Hypothalamus (tissue), 51 donors: ENCODE measurements around the gene NRXN2.

Experiments
- DNase-seq, 51 donors: peaks; one replicate each; lab custom pipeline; 2025; lab: John Stamatoyannopoulos, UW

The NRXN2 gene

DNA sequence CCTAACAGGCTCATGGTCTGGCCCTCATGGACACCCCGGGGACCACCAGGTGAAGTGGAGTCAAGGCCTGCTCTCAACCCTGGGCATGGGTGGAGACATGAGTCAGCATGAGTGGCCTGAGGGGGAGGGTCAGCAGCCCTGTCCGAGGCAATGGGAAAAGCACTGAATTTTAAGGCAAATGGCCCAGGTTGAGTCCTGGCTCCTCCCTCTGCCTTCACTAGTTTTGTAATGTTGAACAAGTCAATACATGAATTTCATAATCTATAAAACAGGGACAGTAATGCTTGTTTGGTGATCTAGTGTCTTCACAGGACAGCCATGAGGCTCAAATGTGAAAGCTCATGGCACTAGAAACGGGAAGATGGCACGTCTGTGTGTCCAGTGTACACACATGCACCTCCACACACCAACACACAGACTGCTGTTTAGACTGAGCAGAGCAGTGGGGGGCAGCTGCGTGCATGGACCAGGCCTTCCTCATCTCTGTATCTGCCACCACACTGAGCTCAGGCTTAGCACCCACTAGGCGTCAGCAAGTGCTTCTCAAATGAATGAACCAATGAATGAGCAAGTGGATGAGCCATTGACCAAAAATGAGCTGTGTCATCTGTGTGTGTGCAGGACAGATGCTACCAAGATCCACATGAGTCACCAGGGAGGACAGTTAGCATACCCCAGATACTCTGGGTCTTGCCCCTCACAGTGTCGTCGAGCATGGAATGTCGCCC is 63.4 kb downstream of the NRXN2 start:
- DNase-seq, result peak in 5 of 51 donors; percentile 17 to 56 (median 29)

DNA sequence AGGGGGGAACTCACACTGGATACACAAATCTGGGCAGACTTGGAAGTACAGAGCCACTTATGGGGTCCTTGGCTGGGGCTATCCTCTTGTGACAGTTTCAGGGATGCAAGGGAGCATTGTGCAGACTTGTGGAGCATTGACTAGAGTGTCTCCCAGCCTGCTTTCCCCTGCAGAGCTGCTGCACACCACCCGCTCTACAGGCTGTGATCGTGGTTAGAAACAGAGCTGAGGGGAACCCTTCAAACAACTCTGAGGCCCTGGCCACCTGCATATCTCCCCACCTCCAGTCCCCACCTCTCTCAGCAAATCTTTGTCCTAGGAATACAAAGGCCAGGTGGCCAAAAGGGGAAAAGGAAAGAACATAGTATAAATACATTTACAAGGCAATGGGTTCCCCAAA is 64.7 kb downstream of the NRXN2 start:
- no peak for DNase-seq

DNA sequence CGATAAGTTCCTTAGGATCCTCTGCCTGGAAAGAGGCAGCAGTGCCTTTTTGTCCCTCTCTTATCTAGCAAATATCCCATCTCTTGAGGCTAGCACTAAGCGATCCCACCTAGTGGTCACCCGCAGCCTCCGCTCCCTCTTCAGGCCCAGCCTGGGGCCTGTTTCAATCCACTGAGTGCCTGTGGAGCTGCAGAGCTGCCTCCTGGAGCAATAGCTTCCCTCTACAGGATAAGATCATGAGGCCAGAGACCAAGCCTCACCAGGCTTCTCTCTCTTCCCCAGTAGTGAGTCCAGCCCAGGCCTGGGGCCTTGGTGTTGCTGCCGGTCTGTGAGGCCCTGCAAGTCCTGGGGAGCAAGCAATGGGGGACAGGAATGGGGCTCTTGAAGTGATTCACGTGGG is 66.1 kb downstream of the NRXN2 start:
- DNase-seq, result no peak

DNA sequence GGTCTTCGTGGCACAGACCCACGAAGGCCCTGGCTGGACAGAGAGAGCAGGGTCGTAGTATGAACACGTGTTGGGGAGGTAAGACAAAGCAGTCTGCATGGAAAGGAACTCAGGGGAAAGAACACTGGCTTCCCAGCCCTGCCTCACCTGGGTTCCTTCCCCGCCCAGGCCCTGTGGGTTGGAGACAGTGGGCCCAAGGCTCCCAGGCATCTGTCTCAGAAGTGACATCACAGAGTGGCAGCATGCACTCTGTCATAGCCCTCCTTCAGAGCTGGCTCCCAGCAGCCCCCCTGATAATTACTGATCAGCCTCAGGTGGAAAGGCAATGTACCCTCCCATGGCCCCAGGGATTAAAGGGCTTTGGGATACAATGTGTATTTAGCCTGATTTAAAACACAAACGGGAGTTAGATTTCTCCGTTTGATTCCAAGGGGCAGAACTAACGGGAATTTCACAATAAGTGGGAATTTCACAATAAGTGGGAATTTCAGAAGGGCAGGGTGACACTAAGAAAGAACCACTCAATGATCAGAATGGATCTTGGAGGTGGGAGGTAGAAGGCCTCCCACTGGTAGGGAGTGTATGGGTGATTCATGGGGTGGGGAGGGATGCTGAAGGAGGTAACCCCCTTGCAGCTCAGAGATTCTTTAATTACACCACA is 66.9 kb downstream of the NRXN2 start:
- DNase-seq, result no peak

DNA sequence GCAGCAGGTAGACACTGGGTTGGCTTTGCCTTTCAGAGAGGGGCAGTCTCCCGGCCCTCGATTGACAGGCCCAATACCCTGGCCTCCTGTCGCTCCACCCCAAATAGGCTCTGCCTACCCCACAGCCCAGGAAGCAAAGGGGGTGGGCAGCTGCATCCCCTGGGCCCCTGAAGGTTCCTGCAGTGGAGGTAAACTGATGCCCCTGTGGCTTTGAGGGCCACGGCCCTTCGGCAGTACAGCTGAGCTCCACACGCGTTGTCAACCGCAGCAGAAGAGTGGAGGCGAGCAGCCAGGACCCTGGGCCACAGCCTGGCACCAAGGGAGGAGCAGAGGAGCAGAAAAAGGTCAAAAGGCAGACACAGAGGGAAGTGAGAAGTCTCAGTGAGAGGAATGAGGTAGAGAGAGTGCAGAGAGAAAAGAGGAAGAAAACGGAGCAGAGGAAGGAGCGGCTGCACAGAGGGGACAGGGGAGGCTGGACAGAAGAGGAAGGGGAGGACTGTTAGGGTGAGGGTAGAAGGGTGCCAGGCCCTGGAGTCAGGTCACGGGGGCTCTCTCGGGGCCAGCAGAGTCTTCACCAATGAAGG is 67.9 kb downstream of the NRXN2 start:
- peak in 5 of 51 donors; percentile 22 to 41 (median 28) for DNase-seq

DNA sequence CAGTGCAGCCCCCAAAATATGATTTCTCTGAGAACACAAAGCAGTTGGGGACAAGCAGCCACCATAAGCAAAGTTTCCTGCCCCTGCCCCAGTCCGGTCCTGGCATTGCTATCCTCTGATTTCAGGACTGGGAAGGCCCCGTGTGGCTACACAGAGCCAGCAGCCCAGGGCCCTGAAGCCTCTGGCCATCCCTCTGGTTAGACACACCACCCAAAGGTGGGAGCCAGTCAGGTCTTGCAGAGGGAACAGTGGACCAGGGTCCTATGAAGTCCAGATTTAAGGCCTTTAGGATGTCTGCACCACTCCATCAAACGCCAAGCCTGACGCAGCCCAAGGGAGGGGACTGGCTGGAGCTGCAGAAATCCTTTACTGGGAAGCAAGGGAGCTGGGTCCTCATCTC is 68.6 kb downstream of the NRXN2 start:
- DNase-seq, result no peak

DNA sequence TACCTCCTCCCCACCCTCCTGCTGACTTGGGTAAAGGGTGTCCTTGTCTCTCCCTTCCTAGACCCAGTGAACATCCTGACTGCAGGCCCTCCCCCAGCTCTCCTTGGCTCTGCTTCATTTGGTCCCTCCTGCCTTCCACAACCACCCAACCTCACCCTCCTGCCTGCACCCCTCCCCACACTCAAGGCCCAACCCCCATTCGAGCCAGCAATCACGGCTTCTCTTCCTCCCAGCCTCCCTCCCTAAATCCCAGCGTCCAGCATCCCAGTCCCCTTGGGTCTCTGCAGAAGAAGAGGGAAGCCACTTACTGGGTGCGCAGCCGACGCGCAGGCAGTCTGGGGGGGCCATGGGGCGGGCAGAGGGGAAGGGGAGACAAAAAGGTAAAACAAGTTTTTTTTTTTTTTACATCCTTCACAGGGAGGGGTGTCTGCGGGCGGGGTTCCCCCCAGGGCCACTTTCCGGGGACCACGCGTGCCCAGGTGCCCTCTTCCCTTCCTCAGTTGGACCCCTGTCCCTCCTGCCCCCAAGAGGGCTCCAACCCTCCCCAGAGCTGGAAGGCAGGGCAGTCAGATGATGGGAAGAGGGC is 69.5 kb downstream of the NRXN2 start:
- no peak for DNase-seq

DNA sequence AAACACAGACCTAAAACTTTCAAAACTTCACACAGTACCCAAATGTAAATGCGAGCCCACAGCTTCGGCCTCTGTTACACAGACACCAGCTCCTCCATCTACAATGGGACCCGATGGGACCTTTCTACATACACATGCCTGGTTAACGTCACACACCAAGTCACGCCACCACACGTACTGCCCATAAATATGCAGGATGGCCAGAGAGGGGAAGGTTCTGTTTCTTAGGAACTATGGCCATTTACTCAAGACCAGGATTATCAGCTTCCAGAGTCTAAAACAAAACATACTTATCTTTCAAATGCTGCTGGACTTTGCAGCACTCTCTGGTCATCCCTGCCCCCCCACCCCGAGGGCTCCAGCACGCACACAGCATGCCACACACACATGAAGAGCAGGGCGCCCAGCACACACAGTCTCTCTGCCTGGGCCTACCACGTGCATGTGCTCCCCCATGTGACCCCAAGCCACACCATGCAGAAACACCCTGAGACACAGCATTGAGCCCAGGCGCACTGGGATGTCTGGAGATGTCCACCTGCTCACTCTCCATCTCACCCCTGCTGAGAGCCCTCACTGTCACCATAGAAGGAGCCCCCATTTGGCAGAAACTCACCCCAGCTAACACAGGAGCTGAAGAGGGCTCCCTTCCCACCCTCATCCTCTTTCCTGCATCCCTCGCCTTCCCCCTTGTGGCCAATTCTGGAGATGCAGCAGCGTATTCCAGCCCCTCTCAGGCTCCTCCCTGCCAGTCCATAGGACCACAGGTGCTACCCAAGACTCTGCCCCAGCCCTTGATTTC is 70.2 kb downstream of the NRXN2 start:
- DNase-seq, result peak in 50 of 51 donors; percentile 34 to 90 (median 72)

DNA sequence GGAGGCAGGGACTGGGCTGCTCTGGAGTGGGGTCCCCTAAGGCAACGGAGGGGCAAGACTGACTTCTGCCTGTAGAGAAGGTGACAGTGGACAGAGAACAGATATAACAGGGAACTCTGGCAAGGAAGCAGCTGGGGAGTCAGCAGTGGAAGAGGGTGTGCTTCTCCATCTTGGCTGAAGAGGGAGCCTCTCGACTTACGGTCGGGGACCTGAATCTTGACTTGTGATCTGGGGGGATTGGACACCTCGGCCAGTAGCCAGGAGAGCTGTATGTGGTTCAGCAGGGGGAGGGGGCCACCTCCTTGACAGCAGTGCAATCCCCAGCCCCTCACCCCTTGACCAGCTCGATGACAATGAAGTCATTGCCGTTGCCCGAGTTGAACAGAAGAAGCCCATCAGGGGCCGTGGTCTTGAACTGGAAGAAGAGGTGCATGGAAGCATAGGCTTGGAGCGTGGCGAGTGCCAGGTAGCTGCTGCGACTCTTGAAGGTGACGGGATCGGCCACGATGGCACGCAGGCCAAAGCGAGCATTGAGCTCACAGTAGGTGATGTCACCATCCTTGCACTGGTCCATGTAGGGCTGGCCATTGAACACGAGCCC is 72.0 kb downstream of the NRXN2 start:
- DNase-seq, result peak in 10 of 51 donors; percentile 17 to 38 (median 26)

DNA sequence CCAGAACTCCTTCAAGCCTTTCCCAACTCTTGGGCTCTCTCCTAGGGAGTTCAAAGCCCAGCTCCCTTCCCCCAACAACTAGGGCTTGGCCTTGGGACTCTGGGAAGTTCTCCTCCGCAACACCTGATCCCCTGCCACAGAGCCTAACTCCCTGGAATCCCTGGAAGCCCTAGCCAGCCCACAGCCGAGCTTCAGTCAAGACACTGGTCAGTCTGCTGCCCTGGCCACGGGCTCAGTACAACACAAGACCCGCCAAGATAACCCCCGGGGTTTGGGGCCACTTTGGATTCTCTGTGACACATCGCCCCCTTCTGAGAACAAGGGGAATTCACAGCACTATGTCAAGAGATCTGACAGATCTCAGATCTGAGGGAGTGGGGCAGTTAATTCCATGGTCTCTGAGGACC is 73.7 kb downstream of the NRXN2 start:
- DNase-seq, result no peak

DNA sequence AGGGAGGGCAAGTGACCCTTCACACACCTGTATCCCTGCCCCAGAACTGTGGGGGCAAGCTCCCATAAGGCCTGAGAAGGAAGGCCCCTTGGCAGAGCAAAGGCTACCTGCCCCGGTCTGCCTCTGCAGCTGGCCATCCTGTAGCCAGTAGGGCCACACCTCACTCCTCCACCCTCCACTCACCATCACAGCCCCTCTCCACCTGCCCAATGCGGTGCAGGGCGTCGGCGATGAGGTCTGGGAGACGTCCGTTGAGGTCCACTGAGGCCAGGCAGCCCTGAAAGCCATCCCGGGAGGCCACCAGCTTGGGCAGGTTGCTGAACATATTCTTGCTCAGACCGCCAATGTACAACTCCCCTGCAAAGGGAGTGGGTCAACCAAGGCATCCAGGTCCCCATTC is 74.4 kb downstream of the NRXN2 start:
- DNase-seq, result no peak

DNA sequence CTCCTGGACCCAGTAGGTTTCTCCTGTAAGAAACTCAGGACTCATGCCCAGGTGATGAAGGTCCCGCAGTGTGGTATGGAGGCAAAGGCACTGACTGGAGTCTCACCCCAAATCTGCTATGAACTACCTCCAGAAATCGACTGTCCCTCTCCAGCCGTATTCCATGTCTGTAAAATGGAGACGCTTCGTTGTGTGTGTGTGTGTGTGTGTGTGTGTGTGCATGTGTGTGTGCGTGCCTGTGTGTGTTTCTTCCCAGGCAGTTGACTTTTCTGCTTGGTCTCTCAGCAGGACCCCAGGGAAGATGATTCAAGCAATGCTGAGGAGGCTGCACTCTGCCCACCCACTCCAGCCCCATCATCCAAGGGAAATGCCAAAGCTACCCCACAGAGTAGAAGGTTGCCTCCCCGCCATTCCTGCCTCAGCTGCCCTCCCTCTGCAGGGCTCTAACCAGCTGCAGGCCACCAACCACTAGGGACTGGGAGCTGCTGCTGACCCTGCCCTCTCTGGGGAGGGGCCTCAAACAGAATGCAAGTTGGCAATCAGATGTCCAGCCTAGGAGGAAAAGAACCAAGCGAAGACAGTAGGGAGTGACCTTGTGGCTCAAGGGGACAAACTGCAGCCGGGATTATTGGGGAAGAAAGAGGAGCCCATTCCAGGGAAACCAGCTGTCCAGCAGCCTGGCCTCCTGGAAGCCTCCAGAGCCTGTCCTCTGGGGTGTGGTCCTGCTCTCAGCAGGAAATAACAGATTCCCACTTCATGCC is 75.8 kb downstream of the NRXN2 start:
- DNase-seq, result no peak

DNA sequence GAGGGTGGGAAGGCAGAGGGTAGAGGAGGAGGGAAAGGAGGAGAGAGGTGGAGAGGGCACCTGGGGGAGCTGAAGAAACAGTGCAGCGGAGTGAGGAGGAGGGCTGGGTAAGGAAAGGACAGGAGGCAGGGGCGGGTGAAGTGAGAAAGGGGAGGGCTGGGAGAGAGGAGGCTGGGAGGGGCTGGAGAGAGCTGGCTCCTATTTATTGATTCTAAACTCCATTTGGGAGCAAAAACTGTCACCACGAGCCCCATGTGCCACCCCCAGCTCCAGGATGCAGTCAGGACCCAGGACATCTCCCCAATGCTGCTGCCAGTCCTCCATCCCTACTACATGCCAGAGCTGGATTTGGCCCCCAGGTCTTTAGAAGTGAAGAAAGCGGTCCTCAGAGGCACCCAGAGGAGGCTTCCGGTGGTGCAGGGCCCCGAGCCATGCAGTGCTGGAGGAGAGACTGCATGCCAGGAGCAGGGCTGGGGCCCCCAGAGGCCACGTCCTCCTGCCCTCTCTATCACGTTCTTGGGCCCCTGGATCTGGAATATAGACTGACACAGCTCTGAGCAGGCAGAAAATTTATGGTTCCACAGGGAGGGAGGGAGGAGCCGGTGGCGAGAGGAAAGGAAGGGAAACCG is 78.2 kb downstream of the NRXN2 start:
- DNase-seq, result peak in 2 of 51 donors; percentile 12 to 17

DNA sequence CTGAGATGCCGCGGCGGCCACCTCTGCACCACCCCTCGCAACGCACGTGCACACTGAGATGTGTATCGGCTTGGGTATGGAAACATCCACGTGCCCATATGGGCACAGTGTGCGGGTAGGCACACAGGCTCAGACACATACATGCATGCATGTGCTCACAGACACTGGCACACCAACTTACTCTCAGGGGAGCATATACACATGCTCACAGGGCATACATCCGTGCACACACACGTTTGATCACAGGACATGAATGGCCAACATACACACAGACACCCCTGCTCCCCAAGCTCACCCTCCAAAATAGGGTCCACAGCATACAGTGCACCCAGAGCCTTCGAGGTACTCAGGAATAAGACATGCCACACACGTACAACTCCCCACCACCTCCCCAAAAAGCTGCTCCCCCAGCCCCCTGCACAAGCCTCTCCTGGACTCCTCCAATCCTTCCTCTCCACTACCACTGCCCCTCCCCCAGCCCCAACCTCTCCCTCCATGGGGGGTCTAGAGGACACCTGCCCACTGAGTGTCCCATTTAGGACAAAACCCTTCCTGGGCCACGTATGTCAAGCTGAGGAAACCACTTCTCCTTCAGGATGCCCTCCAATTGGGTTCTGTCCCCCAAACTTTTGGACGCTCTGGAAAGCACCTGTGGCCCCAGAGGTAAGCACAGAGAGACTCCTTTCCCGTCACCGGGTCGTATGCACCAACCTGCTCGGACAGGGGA is 78.9 kb downstream of the NRXN2 start:
- DNase-seq, result no peak

DNA sequence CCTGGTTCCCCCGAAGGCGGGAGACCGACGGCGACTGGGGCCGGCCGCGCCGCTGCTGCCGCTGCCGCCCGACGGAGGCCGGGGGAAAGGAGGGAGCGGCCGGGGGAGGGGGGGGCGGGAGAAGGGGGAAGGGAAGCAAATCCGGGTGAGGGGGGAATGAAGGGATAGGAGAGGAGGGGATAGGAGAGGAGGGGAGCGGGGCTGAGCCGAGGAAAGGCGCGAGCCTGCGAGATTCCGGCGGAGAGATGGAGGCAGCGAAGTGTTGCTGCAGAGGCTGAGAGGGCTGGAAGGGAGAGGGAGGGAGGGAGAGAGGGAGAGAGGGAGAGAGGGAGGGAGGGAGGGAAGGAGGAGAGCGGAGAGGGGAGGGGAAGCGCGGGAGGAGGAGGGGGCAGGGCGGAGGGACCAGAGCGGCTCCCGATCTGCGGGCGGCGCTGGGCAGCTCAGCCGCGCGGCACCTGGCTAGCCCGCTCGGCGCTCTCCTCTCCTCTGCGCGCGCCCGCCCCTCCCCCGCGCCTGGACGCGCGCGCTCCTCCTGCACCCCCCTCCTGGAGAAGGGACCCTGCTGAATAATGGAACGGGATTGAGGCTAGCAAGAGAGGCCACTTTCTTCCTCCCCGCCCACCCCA is 79.6 kb downstream of the NRXN2 start:
- peak in 33 of 51 donors; percentile 20 to 75 (median 53) for DNase-seq

DNA sequence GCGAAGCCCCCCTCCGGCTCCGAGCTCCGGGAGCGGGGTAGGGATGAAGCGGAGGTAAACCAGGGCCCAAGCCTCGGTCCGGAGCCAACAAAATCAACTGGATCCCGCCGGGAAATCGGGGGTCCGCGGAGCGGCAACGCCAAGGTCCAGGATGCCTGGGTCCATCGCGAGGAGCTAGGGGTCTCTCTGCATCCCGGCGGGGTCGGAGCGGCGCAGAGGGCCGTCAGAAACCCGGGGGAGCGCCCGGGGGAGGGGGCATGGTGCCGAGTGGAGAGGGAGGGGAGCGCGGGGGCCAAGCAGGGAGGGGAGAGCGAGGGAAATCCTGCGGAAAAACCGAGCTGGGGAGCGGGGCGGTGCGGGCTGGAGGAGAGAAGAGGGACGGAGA is 80.1 kb downstream of the NRXN2 start:
- DNase-seq, result peak in 1 of 51 donors; percentile 52

DNA sequence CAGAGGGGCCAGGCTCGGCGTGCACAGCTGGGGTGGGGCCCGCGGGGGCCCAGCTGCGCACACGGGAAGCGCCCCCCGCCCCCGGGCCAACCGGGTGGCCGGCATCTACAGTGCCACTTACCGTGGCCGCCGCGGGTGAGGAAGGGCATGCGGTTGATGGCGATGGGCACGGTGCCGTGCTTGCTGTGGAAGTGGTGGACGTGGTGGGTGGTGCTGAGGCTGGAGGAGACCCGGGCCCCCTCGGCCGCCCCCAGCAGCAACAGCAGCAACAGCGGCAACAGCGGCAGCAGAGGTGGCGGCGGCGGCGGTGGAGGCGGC is 80.6 kb downstream of the NRXN2 start:
- no peak for DNase-seq
